Stimulated activated CD4-positive, alpha-beta T cell treated with anti-CD3 and anti-CD28 coated beads, Interleukin-2, amount 100 ng/mL, for 4 hours (primary cell): ENCODE data around the gene DLEC1.

Experiments
- DNase-seq: peaks from one replicate; pipeline ENCODE4 v3.0.0-alpha.2; 2020; ENCODE audit warnings: low read depth

Gene DLEC1

GRCh38 chr3:38039101-38039898 is at the start of gene DLEC1:
TSS of gene DLEC1 (plus strand) at chr3:38039208. CDS start at chr3:38039226, 18 bp downstream.
- peak; percentile 71 for DNase-seq

DNA sequence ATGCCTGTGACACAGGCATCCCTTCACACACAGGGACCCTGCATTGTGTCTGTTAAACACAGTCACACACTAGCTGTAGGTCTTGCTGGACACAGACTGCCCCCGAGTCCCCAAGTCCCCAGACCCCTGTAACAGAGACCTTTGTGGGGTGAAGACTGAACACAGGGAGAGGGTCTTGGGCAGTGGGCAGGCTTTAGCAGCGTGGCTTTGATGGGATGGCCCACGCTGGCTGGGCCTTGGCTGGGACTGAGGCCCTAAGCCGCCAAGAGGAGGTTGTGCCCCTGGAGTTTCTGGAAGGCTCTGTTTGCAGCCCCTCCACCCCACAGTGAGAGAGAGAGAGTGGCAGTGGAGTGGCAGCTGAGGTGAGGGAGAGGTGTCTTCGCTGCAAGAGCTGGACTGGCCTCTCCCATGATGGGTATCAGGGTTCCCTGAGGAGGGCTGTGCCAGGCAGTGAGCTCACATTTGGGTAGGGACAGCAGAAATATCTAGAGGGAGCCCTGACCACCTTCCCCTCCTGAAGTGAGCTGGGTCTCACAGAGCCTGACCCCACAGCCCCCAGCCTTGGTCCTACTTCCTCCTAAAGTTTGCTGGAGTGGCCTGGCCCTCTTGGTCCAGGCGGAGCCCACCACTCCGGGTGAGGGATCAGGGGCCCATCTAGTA is 49.1 kb upstream of the DLEC1 start:
- DNase-seq = no peak

- no peak for DNase-seq
Observed at GRCh38 chr3:37990527-37990926, 48.5 kb upstream of the DLEC1 start, which contains the start of gene VILL. TSS of gene VILL (plus strand) at chr3:37990786. CDS start at chr3:37993673, 2,887 bp downstream.

- DNase-seq = no peak
Observed at GRCh38 chr3:37991109-37991508, 47.9 kb upstream of the DLEC1 start.

GRCh38 chr3:37991823-37992222 is 47.2 kb upstream of the DLEC1 start:
- DNase-seq = no peak

DNA sequence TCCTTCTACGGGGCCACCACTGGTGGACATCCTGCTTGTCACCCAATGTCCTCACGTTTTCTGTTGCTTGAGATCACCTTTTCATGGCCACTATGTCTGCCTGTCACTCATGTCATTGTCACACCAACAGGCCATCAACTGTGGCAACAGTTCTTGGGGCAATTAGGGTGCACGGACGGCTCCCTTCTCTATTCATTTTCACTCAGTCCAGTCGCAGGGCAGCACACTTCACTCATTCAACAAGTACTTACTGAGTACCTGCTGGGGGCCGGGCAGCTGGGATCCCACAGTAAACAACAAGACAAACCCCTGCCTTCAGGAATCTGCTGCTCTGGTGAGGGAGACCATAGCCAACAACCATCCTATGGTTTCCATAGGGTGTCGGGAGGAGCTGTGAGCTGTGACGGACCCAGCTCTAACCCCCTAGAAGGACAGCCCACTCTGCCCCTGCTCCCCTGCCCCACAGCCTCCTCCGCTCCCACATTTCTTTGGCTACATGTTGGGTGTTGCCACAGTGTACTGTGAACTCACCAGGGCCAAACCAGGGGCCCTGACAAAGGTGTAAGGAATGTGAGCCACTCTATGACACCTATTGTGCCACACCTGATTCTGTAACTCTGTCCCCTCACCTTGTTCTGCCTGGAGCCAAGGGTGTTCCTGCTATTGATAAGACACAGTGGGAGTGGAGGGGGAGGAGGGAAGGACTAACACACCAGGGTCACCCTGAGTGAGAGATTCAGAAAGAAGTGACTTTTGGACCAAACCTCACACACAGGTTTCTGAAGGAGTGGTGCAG is 46.5 kb upstream of the DLEC1 start:
- DNase-seq = no peak

DNA sequence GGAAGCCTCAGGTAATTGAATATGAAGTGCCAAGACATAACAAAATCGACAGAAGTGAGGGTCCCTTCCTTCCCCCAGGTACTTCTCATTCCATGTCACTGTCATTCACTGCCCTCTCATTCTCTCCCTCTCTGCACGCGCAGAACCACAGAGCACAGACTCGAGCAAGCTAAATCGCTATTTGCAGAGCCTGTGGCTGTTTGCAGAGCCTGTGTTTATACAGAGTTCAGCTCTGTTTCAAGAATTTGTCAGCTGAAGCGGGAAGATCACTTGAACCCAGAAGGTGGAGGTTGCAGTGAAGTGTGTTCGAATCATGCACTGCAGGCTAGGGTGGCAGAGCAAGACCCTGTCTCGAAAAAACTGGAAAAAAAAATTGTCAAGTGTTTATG is 45.9 kb upstream of the DLEC1 start:
- no peak for DNase-seq

- no peak for DNase-seq
Observed at GRCh38 chr3:37993460-37993819, 45.6 kb upstream of the DLEC1 start.

- DNase-seq = peak; percentile 38
Observed at GRCh38 chr3:37993820-37994638, 45.0 kb upstream of the DLEC1 start.

- no peak for DNase-seq
Observed at GRCh38 chr3:37994639-37994972, 44.4 kb upstream of the DLEC1 start.

- DNase-seq = no peak
Observed at GRCh38 chr3:37995652-37996641, 43.1 kb upstream of the DLEC1 start.

GRCh38 chr3:37996785-37997301 is 42.2 kb upstream of the DLEC1 start:
- peak; percentile 76 for DNase-seq

GRCh38 chr3:37997342-37997741 is 41.7 kb upstream of the DLEC1 start:
- no peak for DNase-seq

DNA sequence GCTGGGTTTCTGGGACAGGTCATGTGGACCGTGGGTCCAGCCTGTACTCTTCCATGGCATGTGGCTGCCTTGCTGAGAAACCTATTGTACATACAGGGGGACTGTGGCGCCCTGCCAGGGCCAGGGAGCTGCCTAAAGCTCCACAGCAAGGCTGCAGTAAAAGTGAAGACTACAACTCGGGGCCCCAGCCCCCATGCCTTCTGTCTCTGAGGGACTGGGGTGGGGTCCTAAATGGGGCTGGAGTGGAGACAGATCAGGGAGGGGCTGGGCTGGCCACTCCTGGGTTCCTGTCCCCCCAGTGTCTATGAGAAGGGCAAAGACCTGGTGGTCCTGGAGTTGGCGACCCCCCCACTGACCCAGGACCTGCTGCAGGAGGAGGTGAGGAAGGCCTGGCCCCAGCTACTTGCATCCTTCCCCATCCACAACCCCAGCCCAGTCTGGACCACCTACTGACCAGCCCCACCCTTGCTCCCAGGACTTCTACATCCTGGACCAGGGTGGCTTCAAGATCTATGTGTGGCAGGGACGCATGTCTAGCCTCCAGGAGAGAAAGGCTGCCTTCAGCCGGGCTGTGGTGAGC is 41.1 kb upstream of the DLEC1 start:
- DNase-seq = no peak

DNA sequence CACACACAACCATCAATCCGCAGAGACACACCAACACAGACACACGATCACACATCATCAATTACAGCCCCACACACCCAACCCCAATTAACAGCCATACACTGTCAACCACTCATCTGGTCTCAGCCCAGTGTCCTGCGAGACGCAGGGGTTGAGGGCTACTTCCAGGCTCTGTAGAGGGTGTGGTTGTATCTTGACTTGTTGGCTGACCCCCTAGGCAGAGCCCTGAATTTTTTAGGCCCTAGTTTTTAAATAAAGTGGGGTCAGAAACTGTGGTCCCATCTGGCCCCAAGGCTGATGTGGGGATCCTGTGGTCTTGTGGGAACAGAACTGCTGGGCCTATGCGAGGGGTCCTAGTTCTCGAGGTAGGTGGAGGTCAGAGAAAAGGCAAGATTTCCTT is 39.2 kb upstream of the DLEC1 start:
- no peak for DNase-seq

DNA sequence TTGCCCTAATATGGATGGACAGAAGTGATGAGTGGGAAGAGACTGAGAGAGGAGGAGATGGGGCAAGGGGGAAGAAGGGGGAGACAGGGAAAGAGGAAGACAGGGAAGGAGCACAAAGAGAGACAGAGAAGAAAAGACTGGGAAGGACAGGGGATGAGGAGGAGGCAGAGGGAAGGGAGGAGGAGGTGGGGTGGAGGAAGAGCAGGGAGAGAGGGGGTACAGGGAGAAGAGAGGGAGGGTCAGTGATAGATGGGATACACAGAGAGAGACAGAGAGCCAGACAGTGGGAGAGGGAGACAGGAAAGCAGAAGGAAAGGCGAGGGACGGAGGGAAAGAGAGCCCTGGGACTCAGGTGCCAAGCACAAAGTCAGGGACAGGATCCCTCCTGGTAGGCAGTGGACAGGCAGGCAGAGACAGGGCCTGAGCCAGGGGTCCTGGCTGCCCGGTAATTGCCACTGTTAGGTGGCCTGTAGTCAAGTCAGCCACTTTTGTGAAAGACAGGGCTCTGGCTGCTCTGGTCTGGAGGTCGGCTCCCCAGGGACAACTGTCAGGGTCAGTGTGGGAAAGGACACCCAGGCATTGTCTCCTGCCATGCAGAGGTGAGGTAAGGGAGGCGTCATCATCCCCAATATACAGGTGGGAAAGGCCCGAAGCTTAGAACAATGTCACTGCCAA is 38.6 kb upstream of the DLEC1 start:
- DNase-seq = no peak

DNA sequence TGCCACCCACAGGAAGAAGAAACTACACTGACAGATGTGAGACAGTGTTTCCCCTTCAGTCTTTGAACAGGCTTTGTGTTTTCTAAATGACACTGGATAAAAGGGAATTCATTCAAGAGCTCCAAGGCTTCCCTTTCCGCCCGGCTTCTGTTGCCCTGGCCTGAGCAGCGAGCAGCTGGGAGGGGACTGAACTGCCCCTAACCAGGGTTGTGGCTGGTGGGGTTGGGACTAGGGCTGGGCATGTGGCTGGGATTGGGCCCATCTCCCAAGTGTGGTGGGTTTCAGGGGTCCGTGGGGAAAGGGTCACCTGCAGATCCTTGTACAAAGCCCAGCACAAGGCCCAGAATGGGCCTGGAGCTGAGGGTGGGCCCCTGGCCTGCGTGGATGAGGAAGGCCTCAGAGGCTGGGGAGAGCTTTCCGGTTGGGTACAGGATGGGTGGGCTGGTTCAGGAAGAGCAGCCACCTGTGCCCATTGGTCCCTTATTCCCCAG is 38.0 kb upstream of the DLEC1 start:
- DNase-seq = no peak

DNA sequence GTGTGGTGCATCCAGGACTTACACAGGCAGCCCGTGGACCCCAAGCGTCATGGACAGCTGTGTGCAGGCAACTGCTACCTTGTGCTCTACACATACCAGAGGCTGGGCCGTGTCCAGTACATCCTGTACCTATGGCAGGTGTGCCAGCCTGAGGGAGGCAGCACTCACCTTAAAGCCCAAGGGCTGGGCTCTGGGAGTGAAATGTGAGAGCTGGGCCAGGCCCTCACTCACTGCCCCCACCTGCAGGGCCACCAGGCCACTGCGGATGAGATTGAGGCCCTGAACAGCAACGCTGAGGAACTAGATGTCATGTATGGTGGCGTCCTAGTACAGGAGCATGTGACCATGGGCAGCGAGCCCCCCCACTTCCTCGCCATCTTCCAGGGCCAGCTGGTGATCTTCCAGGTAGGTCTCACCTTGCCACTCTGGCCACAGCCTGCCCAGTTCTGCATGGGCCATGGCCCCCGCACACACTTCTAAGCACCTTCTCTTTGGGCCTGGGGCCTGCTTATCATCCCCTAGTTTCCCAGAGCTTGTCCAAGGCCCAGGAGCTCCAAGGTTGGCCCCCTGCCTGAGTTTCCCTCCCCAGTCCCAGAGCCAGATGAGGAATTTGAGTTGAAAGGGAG is 37.4 kb upstream of the DLEC1 start:
- DNase-seq = no peak

GRCh38 chr3:38002291-38002876 is 36.6 kb upstream of the DLEC1 start:
- DNase-seq = no peak
